NCI-H345 treated with DMSO at 0.1 percent for 48 hours (cell line): ENCODE data around the gene MEI4.
"Not testable (repeated sequence)": the region's sequence is repeated elsewhere in the genome, so short reads cannot be mapped to it uniquely, and the experiment has no call there.

ENCODE experiments used
- DNase-seq: peaks from one replicate; lab custom pipeline; 2025; ENCODE audit not compliant: unreplicated experiment; lab: John Stamatoyannopoulos, UW

MEI4 gene

GRCh38 chr6:77652739-77653138 lies at the start of gene MEI4:
Gene MEI4, plus strand, starts transcription at chr6:77653039. Its CDS starts 37,633 bp downstream, at chr6:77690672.
- DNase-seq: no peak

GRCh38 chr6:77604476-77604875 lies 48.4 kb upstream of the MEI4 start:
- no peak for DNase-seq

- no peak for DNase-seq
Observed at GRCh38 chr6:77607004-77607403, 45.8 kb upstream of the MEI4 start.

- DNase-seq: no peak
Observed at GRCh38 chr6:77609106-77609505, 43.7 kb upstream of the MEI4 start.

- DNase-seq: no peak
Observed at GRCh38 chr6:77619114-77619513, 33.7 kb upstream of the MEI4 start.

GRCh38 chr6:77620278-77620882 lies 32.5 kb upstream of the MEI4 start:
- no peak for DNase-seq

- DNase-seq: no peak
Observed at GRCh38 chr6:77624515-77624914, 28.3 kb upstream of the MEI4 start.

- no peak for DNase-seq
Observed at GRCh38 chr6:77626426-77626825, 26.4 kb upstream of the MEI4 start.

- DNase-seq: no peak
Observed at GRCh38 chr6:77630014-77630413, 22.8 kb upstream of the MEI4 start.

- DNase-seq: no peak
Observed at GRCh38 chr6:77633471-77633870, 19.4 kb upstream of the MEI4 start.

GRCh38 chr6:77633993-77634715 lies 18.7 kb upstream of the MEI4 start:
- DNase-seq: no peak

GRCh38 chr6:77638129-77638830 lies 14.6 kb upstream of the MEI4 start:
- no peak for DNase-seq

GRCh38 chr6:77644102-77644705 lies 8.6 kb upstream of the MEI4 start:
- no peak for DNase-seq

- DNase-seq: no peak
Observed at GRCh38 chr6:77650098-77650663, 2.7 kb upstream of the MEI4 start.

GRCh38 chr6:77653816-77654215 lies 977 bp downstream of the MEI4 start:
- DNase-seq: no peak

- not testable (repeated sequence) for DNase-seq
Observed at GRCh38 chr6:77655035-77655434, 2.2 kb downstream of the MEI4 start.

- DNase-seq: no peak
Observed at GRCh38 chr6:77656999-77657764, 4.3 kb downstream of the MEI4 start.

- no peak for DNase-seq
Observed at GRCh38 chr6:77666340-77666739, 13.5 kb downstream of the MEI4 start.

- DNase-seq: no peak
Observed at GRCh38 chr6:77666846-77667245, 14.0 kb downstream of the MEI4 start.

GRCh38 chr6:77669913-77670312 lies 17.1 kb downstream of the MEI4 start:
- DNase-seq: no peak

- DNase-seq: no peak
Observed at GRCh38 chr6:77674211-77674610, 21.4 kb downstream of the MEI4 start.
